ENCODE data around the gene TMEM106B.

DNA sequence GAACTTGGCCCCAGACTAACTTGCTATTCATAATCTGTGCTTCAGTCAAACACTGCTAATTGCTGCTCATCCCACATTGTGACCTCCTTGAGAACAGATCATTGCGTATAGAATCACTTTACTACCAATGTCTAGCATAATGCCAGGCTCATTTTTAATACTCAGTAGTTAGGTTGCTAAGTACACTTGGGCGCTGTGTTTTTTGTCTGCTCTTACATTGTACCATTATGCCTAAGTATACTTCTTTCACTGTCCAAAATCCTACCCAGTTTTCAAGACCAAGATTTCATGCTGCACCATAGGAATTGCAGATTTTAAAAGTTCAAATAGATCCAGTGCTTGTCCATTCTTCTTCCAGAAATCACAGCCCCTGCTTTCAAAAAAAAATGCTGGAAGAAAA, 32.8 kb upstream of the TMEM106B start:
- TF ChIP-seq, protein P1, sequence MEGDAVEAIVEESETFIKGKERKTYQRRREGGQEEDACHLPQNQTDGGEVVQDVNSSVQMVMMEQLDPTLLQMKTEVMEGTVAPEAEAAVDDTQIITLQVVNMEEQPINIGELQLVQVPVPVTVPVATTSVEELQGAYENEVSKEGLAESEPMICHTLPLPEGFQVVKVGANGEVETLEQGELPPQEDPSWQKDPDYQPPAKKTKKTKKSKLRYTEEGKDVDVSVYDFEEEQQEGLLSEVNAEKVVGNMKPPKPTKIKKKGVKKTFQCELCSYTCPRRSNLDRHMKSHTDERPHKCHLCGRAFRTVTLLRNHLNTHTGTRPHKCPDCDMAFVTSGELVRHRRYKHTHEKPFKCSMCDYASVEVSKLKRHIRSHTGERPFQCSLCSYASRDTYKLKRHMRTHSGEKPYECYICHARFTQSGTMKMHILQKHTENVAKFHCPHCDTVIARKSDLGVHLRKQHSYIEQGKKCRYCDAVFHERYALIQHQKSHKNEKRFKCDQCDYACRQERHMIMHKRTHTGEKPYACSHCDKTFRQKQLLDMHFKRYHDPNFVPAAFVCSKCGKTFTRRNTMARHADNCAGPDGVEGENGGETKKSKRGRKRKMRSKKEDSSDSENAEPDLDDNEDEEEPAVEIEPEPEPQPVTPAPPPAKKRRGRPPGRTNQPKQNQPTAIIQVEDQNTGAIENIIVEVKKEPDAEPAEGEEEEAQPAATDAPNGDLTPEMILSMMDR (IDR thresholded peaks at IDR 0.05; ENCODE audit: poor library complexity), result no peak
- TF ChIP-seq EZH2 (IDR thresholded peaks at IDR 0.05; ENCODE audit: borderline replicate concordance), result no peak

All from hepatocyte (in vitro differentiated cells).